A549 (cell line): ENCODE measurements around the gene PTPRK.

Experiments
- BCL3 ChIP-seq: fragments of >200 bp; sonication (Bioruptor Twin); formaldehyde crosslinking; IDR thresholded peaks from 3 replicates; pipeline ENCODE4 v1.6.1; 2016
- CHD2 ChIP-seq: fragments of 150-350 bp; IDR thresholded peaks from 2 replicates; pipeline ENCODE4 v1.6.1; 2014; ENCODE audit warnings: low read length; ENCODE audit not compliant: partially characterized antibody
- CTCF ChIP-seq: fragments of >200 bp; sonication (Bioruptor Twin); formaldehyde crosslinking; IDR thresholded peaks from 3 replicates; pipeline ENCODE4 v1.5.1; 2016
- EP300 ChIP-seq, 2 experiments: fragments of >200 bp; sonication (Bioruptor Twin); formaldehyde crosslinking; IDR thresholded peaks; 2 replicates in 1 of 2; 3 replicates in 1 of 2; pipeline ENCODE4 v1.6.1; 2016 to 2017
- POLR2A ChIP-seq: IDR thresholded peaks from 2 replicates; pipeline ENCODE4 v1.6.1; 2012; ENCODE audit warnings: mild to moderate bottlenecking, low read length
- POLR2AphosphoS2 ChIP-seq: conservative IDR thresholded peaks from 2 replicates; pipeline ENCODE4 v1.6.1; 2012; ENCODE audit warnings: low read length, improper control_type of control experiment, inconsistent platforms

GRCh38 chr6:128347123-128347522, 173.3 kb downstream of the PTPRK start:
- TF ChIP-seq EP300 (IDR thresholded peaks at IDR 0.05) (no peak), CHD2 (no peak), CTCF (no peak), POLR2A (no peak), POLR2AphosphoS2 (no peak), BCL3 (no peak)
